GM12878 (cell line): Measurements from ENCODE around the gene LAMA4. TPM values are rescaled to one million over a fixed set of nuclear protein-coding genes. Genes with fewer than 3 reads are reported as not detected.
A peak's percentile ranks its signal among the peaks of the same experiment; 100 is the strongest.

Experiments
- BCL11A ChIP-seq: IDR thresholded peaks from 2 replicates; pipeline ENCODE4 v1.6.1; 2011; ENCODE audit warnings: low read depth, low read length
- CREB1 ChIP-seq: IDR thresholded peaks from 2 replicates; pipeline ENCODE4 v1.6.1; 2012; ENCODE audit warnings: low read depth, mild to moderate bottlenecking, inconsistent platforms
- EGR1 ChIP-seq, 2 experiments: IDR thresholded peaks; 1 replicate in 1 of 2; 2 replicates in 1 of 2; pipeline ENCODE4 v1.6.1; 2011 to 2012; ENCODE audit warnings: low read depth in 2 of 2, low read length in 2 of 2, borderline replicate concordance in 1 of 2, mild to moderate bottlenecking in 1 of 2, moderate library complexity in 1 of 2
- FOS ChIP-seq: IDR thresholded peaks from 3 replicates; pipeline ENCODE4 v1.6.1; 2011; ENCODE audit warnings: borderline replicate concordance; ENCODE audit not compliant: insufficient read length; ENCODE audit errors: extremely low read depth
- FOXM1 ChIP-seq: IDR thresholded peaks from 2 replicates; pipeline ENCODE4 v1.6.1; 2012; ENCODE audit warnings: low read depth, mild to moderate bottlenecking, inconsistent platforms, low read length, moderate library complexity
- IKZF2 ChIP-seq, 2 experiments: fragments of 450-650 bp; IDR thresholded peaks; 2 replicates each; pipeline ENCODE4 v1.6.1; 2017; ENCODE audit warnings: mild to moderate bottlenecking in 2 of 2, moderate library complexity in 2 of 2
- IRF4 ChIP-seq: IDR thresholded peaks from 2 replicates; pipeline ENCODE4 v1.6.1; 2011; ENCODE audit warnings: low read depth, low read length
- IRF5 ChIP-seq: fragments of 450-650 bp; IDR thresholded peaks from 2 replicates; pipeline ENCODE4 v1.6.1; 2017; ENCODE audit warnings: borderline replicate concordance
- JUNB ChIP-seq: IDR thresholded peaks from 2 replicates; pipeline ENCODE4 v1.6.1; 2016; ENCODE audit warnings: antibody characterized with exemption, mild to moderate bottlenecking
- NFIC ChIP-seq: IDR thresholded peaks from 2 replicates; pipeline ENCODE4 v1.6.1; 2012; ENCODE audit warnings: low read depth, mild to moderate bottlenecking, inconsistent platforms, low read length, moderate library complexity
- NKRF ChIP-seq: fragments of 450-650 bp; conservative IDR thresholded peaks from 2 replicates; pipeline ENCODE4 v1.6.1; 2017; ENCODE audit warnings: mild to moderate bottlenecking, moderate library complexity
- NR2F1 ChIP-seq: fragments of 450-650 bp; conservative IDR thresholded peaks from 2 replicates; pipeline ENCODE4 v1.6.1; 2017; ENCODE audit warnings: mild to moderate bottlenecking
- PAX5 ChIP-seq: IDR thresholded peaks from 2 replicates; pipeline ENCODE4 v1.6.1; 2011; ENCODE audit warnings: low read depth, low read length, borderline replicate concordance
- REST ChIP-seq: IDR thresholded peaks from 2 replicates; pipeline ENCODE4 v1.6.1; 2012; ENCODE audit warnings: mild to moderate bottlenecking, low read depth, low read length
- RUNX3 ChIP-seq: IDR thresholded peaks from 2 replicates; pipeline ENCODE4 v1.6.1; 2012; ENCODE audit warnings: low read length, inconsistent platforms
- SIN3A ChIP-seq: IDR thresholded peaks from 2 replicates; pipeline ENCODE4 v1.6.1; 2012; ENCODE audit warnings: low read depth, low read length, improper control_type of control experiment
- ZNF217 ChIP-seq: fragments of 450-650 bp; IDR thresholded peaks from 2 replicates; pipeline ENCODE4 v1.6.1; 2017; ENCODE audit warnings: antibody characterized with exemption, mild to moderate bottlenecking
- polyA plus RNA-seq, 11 experiments: library from polyadenylated mRNA; depleted of rRNA in 4 of 11; unstranded in 6 of 11; stranded (reverse) in 5 of 11; fragments of >200 nt; fragmentation: Nextera tagmentation in 4 of 11; fragmentation: Illumina TruSeq in 1 of 11; extraction: Ambion mirVana in 4 of 11; extraction: Trizol in 1 of 11; gene quantifications; 1 replicate in 1 of 11; 2 replicates in 10 of 11; pipeline versions ENCODE4 v1.2.1 to v1.2.3, GENCODE V29; 2011 to 2016; ENCODE audit warnings: inconsistent platforms in 2 of 11, missing spikeins in 2 of 11, low read depth in 1 of 11
- total RNA-seq, 4 experiments: library from RNA; depleted of rRNA in 3 of 4; stranded (reverse); fragments of >200 nt in 3 of 4; fragmentation: Illumina TruSeq in 1 of 4; extraction: Trizol in 1 of 4; gene quantifications; 2 replicates each; pipeline versions ENCODE4 v1.2.1 to v1.2.3, GENCODE V29; 2013 to 2021

Gene LAMA4
- total and polyA plus RNA-seq, 10 of the 15 experiments (the other 5 are each of a cell fraction or from before 2014, with no cell fraction given), result 0.11 to 0.21 (median 0.14) TPM; not detected in 7

GRCh38 chr6:112286010-112286409 is 31.6 kb upstream of the LAMA4 start (continued):
- TF ChIP-seq REST, result no peak
- TF ChIP-seq FOS, result no peak
- no peak for TF ChIP-seq NKRF
- peak; percentile 52; the same call in 1 of the 2 replicates for TF ChIP-seq FOXM1
- 0 out of 2 replicates have a peak, but pooled peaks have one; percentile 14 for TF ChIP-seq NR2F1
- TF ChIP-seq PAX5, result 0 out of 2 replicates have a peak, but pooled peaks have one; percentile 65
- TF ChIP-seq SIN3A, result no peak
- TF ChIP-seq EGR1 (IDR thresholded peaks at IDR 0.05; ENCODE audit: borderline replicate concordance in 1 of 2, low read depth in 2 of 2, low read length in 2 of 2), result no peak
- TF ChIP-seq RUNX3, result peak; percentile 93
- peak; percentile 53; the same call in 1 of the 2 replicates for TF ChIP-seq JUNB
- peak in 1 of 2 experiments; percentile 29; a peak in 1 of 4 replicates for TF ChIP-seq IKZF2 (IDR thresholded peaks at IDR 0.05)
- peak; percentile 58; the same call in 1 of the 2 replicates for TF ChIP-seq IRF4
- peak; percentile 72; the same call in 1 of the 2 replicates for TF ChIP-seq NFIC
- peak; percentile 61; the same call in 1 of the 2 replicates for TF ChIP-seq ZNF217
- 0 out of 2 replicates have a peak, but pooled peaks have one; percentile 45 for TF ChIP-seq BCL11A
- no peak for TF ChIP-seq IRF5
- TF ChIP-seq CREB1, result 0 out of 2 replicates have a peak, but pooled peaks have one; percentile 9
